HEK293 (cell line): Measurements from ENCODE around the gene SKI.

Experiments
- BCL11A ChIP-seq: fragments of 450-650 bp; formaldehyde crosslinking; IDR thresholded peaks from 2 replicates; pipeline ENCODE4 v1.5.1; 2016; ENCODE audit warnings: low read depth, missing biosample characterization, missing genetic modification characterization
- GLIS2 ChIP-seq: fragments of 450-650 bp; formaldehyde crosslinking; IDR thresholded peaks from 2 replicates; pipeline ENCODE4 v1.5.1; 2016; ENCODE audit warnings: missing biosample characterization, missing genetic modification characterization
- MEIS1 ChIP-seq: sonication (generic); formaldehyde crosslinking; IDR thresholded peaks from 2 replicates; pipeline ENCODE4 v1.8.1; 2022; ENCODE audit warnings: missing genetic modification reagents, mild to moderate bottlenecking, borderline replicate concordance
- SETDB1 ChIP-seq: IDR thresholded peaks from one replicate; pipeline ENCODE4 v1.6.1; 2017; ENCODE audit warnings: mild to moderate bottlenecking, low read length, moderate library complexity, mixed read lengths; ENCODE audit not compliant: insufficient read length
- TCF7L2 ChIP-seq: IDR thresholded peaks from 2 replicates; pipeline ENCODE4 v1.6.1; 2011; ENCODE audit warnings: low read depth, mild to moderate bottlenecking, inconsistent platforms, low read length, moderate library complexity, borderline replicate concordance
- TSHZ1 ChIP-seq: fragments of 450-650 bp; formaldehyde crosslinking; IDR thresholded peaks from 2 replicates; pipeline ENCODE4 v1.5.1; 2016; ENCODE audit warnings: missing biosample characterization, missing genetic modification characterization, borderline replicate concordance
- ZBTB1 ChIP-seq: fragments of 450-650 bp; formaldehyde crosslinking; IDR thresholded peaks from 2 replicates; pipeline ENCODE4 v1.5.1; 2016; ENCODE audit warnings: missing biosample characterization, missing genetic modification characterization
- ZBTB10 ChIP-seq: fragments of 450-650 bp; formaldehyde crosslinking; IDR thresholded peaks from 2 replicates; pipeline ENCODE4 v1.5.1; 2016; ENCODE audit warnings: missing biosample characterization, missing genetic modification characterization
- ZBTB21 ChIP-seq: fragments of 450-650 bp; formaldehyde crosslinking; IDR thresholded peaks from 2 replicates; pipeline ENCODE4 v1.5.1; 2017; ENCODE audit warnings: missing biosample characterization, missing genetic modification characterization
- ZBTB49 ChIP-seq: fragments of 450-650 bp; formaldehyde crosslinking; IDR thresholded peaks from 2 replicates; pipeline ENCODE4 v1.5.1; 2016; ENCODE audit warnings: missing biosample characterization, missing genetic modification characterization, low read depth
- ZBTB8A ChIP-seq: fragments of 450-650 bp; formaldehyde crosslinking; IDR thresholded peaks from 2 replicates; pipeline ENCODE4 v1.5.1; 2016; ENCODE audit warnings: missing biosample characterization, missing genetic modification characterization
- ZNF174 ChIP-seq: fragments of 450-650 bp; formaldehyde crosslinking; IDR thresholded peaks from 2 replicates; pipeline ENCODE4 v1.5.0; 2017; ENCODE audit warnings: missing biosample characterization, mild to moderate bottlenecking, missing genetic modification characterization
- ZNF19 ChIP-seq: fragments of 450-650 bp; formaldehyde crosslinking; IDR thresholded peaks from 2 replicates; pipeline ENCODE4; 2016; ENCODE audit warnings: missing biosample characterization, missing genetic modification characterization, low read depth
- ZNF221 ChIP-seq: fragments of 450-650 bp; formaldehyde crosslinking; IDR thresholded peaks from 2 replicates; pipeline ENCODE4 v1.5.1; 2017; ENCODE audit warnings: missing biosample characterization, missing genetic modification characterization, borderline replicate concordance
- ZNF23 ChIP-seq: fragments of 450-650 bp; formaldehyde crosslinking; IDR thresholded peaks from 2 replicates; pipeline ENCODE4 v1.5.1; 2016; ENCODE audit warnings: missing biosample characterization, missing genetic modification characterization, borderline replicate concordance
- ZNF404 ChIP-seq: fragments of 450-650 bp; formaldehyde crosslinking; IDR thresholded peaks from 2 replicates; pipeline ENCODE4 v1.5.1; 2017; ENCODE audit warnings: missing biosample characterization, missing genetic modification characterization
- ZNF473 ChIP-seq: fragments of 450-650 bp; formaldehyde crosslinking; IDR thresholded peaks from 2 replicates; pipeline ENCODE4 v1.5.1; 2017; ENCODE audit warnings: missing biosample characterization, missing genetic modification characterization
- ZNF501 ChIP-seq: fragments of 450-650 bp; formaldehyde crosslinking; IDR thresholded peaks from 2 replicates; pipeline ENCODE4 v1.5.1; 2016; ENCODE audit warnings: missing biosample characterization, missing genetic modification characterization
- ZNF514 ChIP-seq: fragments of 450-650 bp; formaldehyde crosslinking; IDR thresholded peaks from 2 replicates; pipeline ENCODE4 v1.5.1; 2016; ENCODE audit warnings: missing biosample characterization, missing genetic modification characterization
- ZNF560 ChIP-seq: fragments of 450-650 bp; formaldehyde crosslinking; IDR thresholded peaks from 2 replicates; pipeline ENCODE4 v1.5.1; 2017; ENCODE audit warnings: missing biosample characterization, missing genetic modification characterization, borderline replicate concordance
- ZNF658 ChIP-seq: fragments of 450-650 bp; formaldehyde crosslinking; IDR thresholded peaks from 2 replicates; pipeline ENCODE4; 2016; ENCODE audit warnings: missing biosample characterization, missing genetic modification characterization
- ZNF677 ChIP-seq: fragments of 450-650 bp; IDR thresholded peaks from 2 replicates; pipeline ENCODE4 v1.5.0; 2018; ENCODE audit warnings: missing biosample characterization, mild to moderate bottlenecking, missing genetic modification characterization, moderate library complexity
- ZNF76 ChIP-seq: fragments of 450-650 bp; formaldehyde crosslinking; IDR thresholded peaks from 2 replicates; pipeline ENCODE4; 2016; ENCODE audit warnings: low read depth, missing biosample characterization, missing genetic modification characterization, borderline replicate concordance
- TF ChIP-seq, protein P1 (sequence below): fragments of 450-650 bp; formaldehyde crosslinking; IDR thresholded peaks from 2 replicates; pipeline ENCODE4 v1.5.1; 2017; ENCODE audit warnings: missing biosample characterization, missing genetic modification characterization
- TF ChIP-seq, protein P2 (sequence below): fragments of 450-650 bp; formaldehyde crosslinking; optimal IDR thresholded peaks from 2 replicates; pipeline ENCODE3; 2016; ENCODE audit warnings: missing biosample characterization, mild to moderate bottlenecking, missing genetic modification characterization
- TF ChIP-seq, protein P3 (sequence below): fragments of 450-650 bp; formaldehyde crosslinking; IDR thresholded peaks from 2 replicates; pipeline ENCODE4 v1.5.1; 2016; ENCODE audit warnings: missing biosample characterization, missing genetic modification characterization

Gene SKI

DNA sequence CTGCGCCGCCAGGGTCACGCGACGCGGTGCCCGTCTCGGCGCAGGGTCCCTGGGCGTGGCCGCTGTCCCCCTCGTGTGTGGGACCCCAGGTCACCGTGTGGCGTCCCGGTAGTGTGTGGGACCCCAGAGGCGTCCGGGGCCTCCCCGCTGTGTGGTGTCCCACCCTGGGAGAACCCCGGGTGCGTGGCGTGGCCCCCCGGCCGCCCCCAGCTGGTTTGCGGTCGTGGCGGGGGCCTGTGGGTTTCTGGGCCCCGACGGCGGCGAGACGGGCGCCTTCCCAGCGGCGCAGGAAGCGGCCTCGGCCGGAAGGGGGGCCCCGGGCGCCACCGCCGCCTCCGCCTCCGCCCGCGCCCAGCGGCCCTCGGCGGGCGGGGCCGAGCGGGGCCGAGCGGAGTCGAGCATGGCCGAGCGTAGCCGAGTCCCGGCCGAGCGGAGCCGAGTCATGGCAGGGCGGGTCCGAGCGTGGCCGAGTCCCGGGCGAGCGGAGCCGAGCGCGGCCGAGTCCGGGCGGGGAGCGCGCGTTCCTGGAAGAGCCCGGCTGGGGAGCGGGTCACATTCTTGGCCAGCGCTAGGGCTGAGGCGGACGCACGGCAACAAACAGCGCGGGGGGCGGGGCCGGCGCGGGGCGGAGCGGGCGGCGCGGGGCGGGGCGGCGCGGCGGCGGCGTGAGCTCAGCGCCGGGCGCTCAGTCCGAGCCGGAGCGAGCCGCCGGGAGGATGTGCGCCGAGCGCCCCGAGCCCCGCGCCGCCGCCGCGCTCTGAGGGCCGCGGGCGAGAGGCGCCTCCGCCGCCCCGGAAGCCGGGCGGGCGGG is 568 bp upstream of the SKI start (continued):
- TF ChIP-seq SETDB1 (no peak), ZNF677 (tag by site-specific recombination) (peak; percentile 31; the same call in 1 of the 2 replicates), ZBTB49 (tag by site-specific recombination) (no peak), ZNF221 (tag by site-specific recombination) (no peak), ZBTB8A (tag by site-specific recombination) (peak; percentile 88), ZNF501 (no peak), GLIS2 (peak; percentile 92), MEIS1 (CRISPR knock-in tag) (no peak), TCF7L2 (no peak), ZNF404 (tag by site-specific recombination) (no peak), ZNF473 (tag by site-specific recombination) (no peak), ZNF23 (tag by site-specific recombination) (no peak), ZBTB1 (tag by site-specific recombination) (0 out of 2 replicates have a peak, but pooled peaks have one; percentile 49), ZBTB21 (no peak), ZBTB10 (tag by site-specific recombination) (no peak), ZNF174 (tag by site-specific recombination) (no peak), BCL11A (tag by site-specific recombination) (no peak), ZNF76 (peak; percentile 78), ZNF560 (tag by site-specific recombination) (no peak), ZNF19 (no peak), TSHZ1 (tag by site-specific recombination) (no peak), ZNF658 (tag by site-specific recombination) (no peak), ZNF514 (tag by site-specific recombination) (no peak)
- TF ChIP-seq, protein P1, sequence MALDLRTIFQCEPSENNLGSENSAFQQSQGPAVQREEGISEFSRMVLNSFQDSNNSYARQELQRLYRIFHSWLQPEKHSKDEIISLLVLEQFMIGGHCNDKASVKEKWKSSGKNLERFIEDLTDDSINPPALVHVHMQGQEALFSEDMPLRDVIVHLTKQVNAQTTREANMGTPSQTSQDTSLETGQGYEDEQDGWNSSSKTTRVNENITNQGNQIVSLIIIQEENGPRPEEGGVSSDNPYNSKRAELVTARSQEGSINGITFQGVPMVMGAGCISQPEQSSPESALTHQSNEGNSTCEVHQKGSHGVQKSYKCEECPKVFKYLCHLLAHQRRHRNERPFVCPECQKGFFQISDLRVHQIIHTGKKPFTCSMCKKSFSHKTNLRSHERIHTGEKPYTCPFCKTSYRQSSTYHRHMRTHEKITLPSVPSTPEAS (tag by site-specific recombination): no peak
- TF ChIP-seq, protein P2, sequence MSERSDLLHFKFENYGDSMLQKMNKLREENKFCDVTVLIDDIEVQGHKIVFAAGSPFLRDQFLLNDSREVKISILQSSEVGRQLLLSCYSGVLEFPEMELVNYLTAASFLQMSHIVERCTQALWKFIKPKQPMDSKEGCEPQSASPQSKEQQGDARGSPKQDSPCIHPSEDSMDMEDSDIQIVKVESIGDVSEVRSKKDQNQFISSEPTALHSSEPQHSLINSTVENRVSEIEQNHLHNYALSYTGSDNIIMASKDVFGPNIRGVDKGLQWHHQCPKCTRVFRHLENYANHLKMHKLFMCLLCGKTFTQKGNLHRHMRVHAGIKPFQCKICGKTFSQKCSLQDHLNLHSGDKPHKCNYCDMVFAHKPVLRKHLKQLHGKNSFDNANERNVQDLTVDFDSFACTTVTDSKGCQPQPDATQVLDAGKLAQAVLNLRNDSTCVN (tag by site-specific recombination): peak; percentile 59
- TF ChIP-seq, protein P3, sequence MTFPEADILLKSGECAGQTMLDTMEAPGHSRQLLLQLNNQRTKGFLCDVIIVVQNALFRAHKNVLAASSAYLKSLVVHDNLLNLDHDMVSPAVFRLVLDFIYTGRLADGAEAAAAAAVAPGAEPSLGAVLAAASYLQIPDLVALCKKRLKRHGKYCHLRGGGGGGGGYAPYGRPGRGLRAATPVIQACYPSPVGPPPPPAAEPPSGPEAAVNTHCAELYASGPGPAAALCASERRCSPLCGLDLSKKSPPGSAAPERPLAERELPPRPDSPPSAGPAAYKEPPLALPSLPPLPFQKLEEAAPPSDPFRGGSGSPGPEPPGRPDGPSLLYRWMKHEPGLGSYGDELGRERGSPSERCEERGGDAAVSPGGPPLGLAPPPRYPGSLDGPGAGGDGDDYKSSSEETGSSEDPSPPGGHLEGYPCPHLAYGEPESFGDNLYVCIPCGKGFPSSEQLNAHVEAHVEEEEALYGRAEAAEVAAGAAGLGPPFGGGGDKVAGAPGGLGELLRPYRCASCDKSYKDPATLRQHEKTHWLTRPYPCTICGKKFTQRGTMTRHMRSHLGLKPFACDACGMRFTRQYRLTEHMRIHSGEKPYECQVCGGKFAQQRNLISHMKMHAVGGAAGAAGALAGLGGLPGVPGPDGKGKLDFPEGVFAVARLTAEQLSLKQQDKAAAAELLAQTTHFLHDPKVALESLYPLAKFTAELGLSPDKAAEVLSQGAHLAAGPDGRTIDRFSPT (tag by site-specific recombination): 0 out of 2 replicates have a peak, but pooled peaks have one; percentile 17
